Liver (tissue), 3 donors: ENCODE measurements around the gene BCL2.

Experiments used
- EGR1 ChIP-seq, 2 donors: IDR thresholded peaks; 2 replicates each; pipeline ENCODE4 v1.6.1; 2016 to 2018; ENCODE audit warnings: antibody characterized with exemption in 2 of 2, low read depth in 2 of 2
- FOXA2 ChIP-seq: IDR thresholded peaks from 2 replicates; pipeline ENCODE4 v1.6.1; 2016; ENCODE audit warnings: antibody characterized with exemption
- GABPA ChIP-seq, 2 donors: IDR thresholded peaks in 1 of 2; conservative IDR thresholded peaks in 1 of 2; 2 replicates each; pipeline ENCODE4 v1.6.1; 2016; ENCODE audit warnings: antibody characterized with exemption in 2 of 2, mild to moderate bottlenecking in 1 of 2, moderate library complexity in 1 of 2
- HNF4G ChIP-seq: IDR thresholded peaks from 2 replicates; pipeline ENCODE4 v1.6.1; 2016; ENCODE audit warnings: antibody characterized with exemption
- JUND ChIP-seq, 2 donors: IDR thresholded peaks; 2 replicates each; pipeline ENCODE4 v1.6.1; 2016; ENCODE audit warnings: antibody characterized with exemption in 2 of 2
- RAD21 ChIP-seq, 2 donors: IDR thresholded peaks; 2 replicates each; pipeline ENCODE4 v1.6.1; 2016; ENCODE audit warnings: antibody characterized with exemption in 2 of 2, mild to moderate bottlenecking in 2 of 2
- REST ChIP-seq: IDR thresholded peaks from 2 replicates; pipeline ENCODE4 v1.6.1; 2016; ENCODE audit warnings: antibody characterized with exemption, mild to moderate bottlenecking
- RXRA ChIP-seq, 2 donors: IDR thresholded peaks; 2 replicates each; pipeline ENCODE4 v1.6.1; 2017 to 2018; ENCODE audit warnings: antibody characterized with exemption in 2 of 2, mild to moderate bottlenecking in 1 of 2
- SP1 ChIP-seq: IDR thresholded peaks from 2 replicates; pipeline ENCODE4 v1.6.1; 2018; ENCODE audit warnings: antibody characterized with exemption, mild to moderate bottlenecking
- TAF1 ChIP-seq: conservative IDR thresholded peaks from 2 replicates; pipeline ENCODE4 v1.6.1; 2016; ENCODE audit warnings: antibody characterized with exemption, mild to moderate bottlenecking
- YY1 ChIP-seq: IDR thresholded peaks from 2 replicates; pipeline ENCODE4 v1.6.1; 2016; ENCODE audit warnings: antibody characterized with exemption, mild to moderate bottlenecking
- ZBTB33 ChIP-seq: IDR thresholded peaks from 2 replicates; pipeline ENCODE4 v1.6.1; 2016; ENCODE audit warnings: antibody characterized with exemption
- TF ChIP-seq, protein P1 (sequence below): fragments of 150-350 bp; IDR thresholded peaks from 2 replicates; pipeline ENCODE4 v1.5.1; 2017; ENCODE audit warnings: improper control_type of control experiment, low read depth, low read length; ENCODE audit not compliant: missing input control
- TF ChIP-seq, protein P2 (sequence below): IDR thresholded peaks from 2 replicates; pipeline ENCODE4 v1.6.1; 2016; ENCODE audit warnings: antibody characterized with exemption
- donor health status: healthy.
- donor health status: healthy.

GRCh38 chr18:63146828-63147409 lies 172.7 kb downstream of the BCL2 start:
- TF ChIP-seq, protein P1, sequence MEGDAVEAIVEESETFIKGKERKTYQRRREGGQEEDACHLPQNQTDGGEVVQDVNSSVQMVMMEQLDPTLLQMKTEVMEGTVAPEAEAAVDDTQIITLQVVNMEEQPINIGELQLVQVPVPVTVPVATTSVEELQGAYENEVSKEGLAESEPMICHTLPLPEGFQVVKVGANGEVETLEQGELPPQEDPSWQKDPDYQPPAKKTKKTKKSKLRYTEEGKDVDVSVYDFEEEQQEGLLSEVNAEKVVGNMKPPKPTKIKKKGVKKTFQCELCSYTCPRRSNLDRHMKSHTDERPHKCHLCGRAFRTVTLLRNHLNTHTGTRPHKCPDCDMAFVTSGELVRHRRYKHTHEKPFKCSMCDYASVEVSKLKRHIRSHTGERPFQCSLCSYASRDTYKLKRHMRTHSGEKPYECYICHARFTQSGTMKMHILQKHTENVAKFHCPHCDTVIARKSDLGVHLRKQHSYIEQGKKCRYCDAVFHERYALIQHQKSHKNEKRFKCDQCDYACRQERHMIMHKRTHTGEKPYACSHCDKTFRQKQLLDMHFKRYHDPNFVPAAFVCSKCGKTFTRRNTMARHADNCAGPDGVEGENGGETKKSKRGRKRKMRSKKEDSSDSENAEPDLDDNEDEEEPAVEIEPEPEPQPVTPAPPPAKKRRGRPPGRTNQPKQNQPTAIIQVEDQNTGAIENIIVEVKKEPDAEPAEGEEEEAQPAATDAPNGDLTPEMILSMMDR: no peak
- TF ChIP-seq HNF4G (no peak), GABPA (IDR thresholded peaks at IDR 0.05 in 1 of 2, conservative IDR thresholded peaks at IDR 0.05 in 1 of 2) (no peak), RAD21 (IDR thresholded peaks at IDR 0.05) (no peak), RXRA (IDR thresholded peaks at IDR 0.05) (no peak), JUND (IDR thresholded peaks at IDR 0.05) (no peak), YY1 (no peak), REST (no peak), TAF1 (no peak), SP1 (no peak), EGR1 (IDR thresholded peaks at IDR 0.05; ENCODE audit: low read depth in 2 of 2) (no peak), ZBTB33 (no peak), FOXA2 (no peak)
- TF ChIP-seq, protein P2, sequence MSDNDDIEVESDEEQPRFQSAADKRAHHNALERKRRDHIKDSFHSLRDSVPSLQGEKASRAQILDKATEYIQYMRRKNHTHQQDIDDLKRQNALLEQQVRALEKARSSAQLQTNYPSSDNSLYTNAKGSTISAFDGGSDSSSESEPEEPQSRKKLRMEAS: no peak
